Measurements from ENCODE around the gene TFF3.

DNA sequence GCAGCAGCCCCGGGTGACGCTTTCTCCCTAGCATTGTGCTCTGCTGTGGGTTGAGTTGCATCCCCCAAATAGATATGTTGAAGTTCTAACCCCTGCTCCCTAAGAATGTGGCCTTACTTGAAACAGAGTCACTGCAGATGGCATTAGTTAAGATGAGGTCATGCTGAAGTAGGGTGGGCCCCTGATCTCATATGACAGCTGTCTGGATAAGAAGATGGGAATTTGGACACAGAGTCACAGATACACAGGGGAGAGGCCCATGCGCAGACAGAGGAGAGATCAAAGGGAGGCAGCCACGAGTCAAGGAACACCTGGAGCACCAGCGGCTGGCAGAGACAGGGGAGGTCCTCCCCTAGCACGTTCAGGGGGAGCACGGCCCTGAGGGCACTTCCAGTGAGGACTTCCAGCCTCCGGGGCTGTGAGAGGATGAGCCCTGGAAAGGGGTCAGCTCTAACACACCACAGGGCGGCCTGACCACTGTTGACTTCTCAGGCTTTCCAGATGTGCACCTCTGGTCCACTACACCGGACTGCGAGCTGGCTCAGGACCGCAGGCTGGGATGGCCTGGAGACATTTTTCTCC, 49.9 kb downstream of the TFF3 start:
- TF ChIP-seq CTCF (conservative IDR thresholded peaks at IDR 0.05 in 1 of 2, IDR thresholded peaks at IDR 0.05 in 1 of 2; ENCODE audit: low read depth in 1 of 2, low read length in 2 of 2) (no peak), EZH2 (IDR thresholded peaks at IDR 0.05; ENCODE audit: low read length, missing control alignments) (no peak)
